Fibroblast of pulmonary artery (primary cell): Measurements from ENCODE around the gene KHDRBS1.
"Not testable (repeated sequence)": the region's sequence is repeated elsewhere in the genome, so short reads cannot be mapped to it uniquely, and the experiment has no call there.

ENCODE experiments used
- DNase-seq: peaks from one replicate; pipeline ENCODE4 v3.0.0-alpha.2; 2010; ENCODE audit warnings: low read depth
- H3K4me3 ChIP-seq: replicated peaks from 2 replicates; pipeline ENCODE4 v1.5.1; 2011; ENCODE audit warnings: low read depth, mild to moderate bottlenecking, control low read depth, low read length, moderate library complexity
- CTCF ChIP-seq: IDR thresholded peaks from 2 replicates; pipeline ENCODE4 v1.5.1; 2011; ENCODE audit warnings: mild to moderate bottlenecking, control low read depth, low read length, inconsistent platforms; ENCODE audit errors: missing control alignments

The KHDRBS1 gene

GRCh38 chr1:32072622-32073298, 59.1 kb downstream of the KHDRBS1 start, which contains the start of gene TMEM39B:
Gene TMEM39B (plus strand): TSS chr1:32072939. CDS start chr1:32073048, 109 bp downstream.
- peak within 1 kb of the TSS; percentile 84 for H3K4me3 ChIP-seq
- peak; percentile 96 for DNase-seq

GRCh38 chr1:32073299-32074229, 59.9 kb downstream of the KHDRBS1 start:
- no peak for DNase-seq
- TF ChIP-seq CTCF = peak; percentile 16
- H3K4me3 ChIP-seq = peak overlapping the region; percentile 84

More at GRCh38 chr1:32072622-32073298, 59.1 kb downstream of the KHDRBS1 start, which contains the start of gene TMEM39B:
- no peak for TF ChIP-seq CTCF

- no peak for DNase-seq
- no peak for TF ChIP-seq CTCF
- no peak overlapping the region for H3K4me3 ChIP-seq
Measured at GRCh38 chr1:32074841-32075240, 61.2 kb downstream of the KHDRBS1 start.

- H3K4me3 ChIP-seq = no peak overlapping the region
- TF ChIP-seq CTCF = no peak
- no peak for DNase-seq
Measured at GRCh38 chr1:32077451-32077850, 63.8 kb downstream of the KHDRBS1 start.

- no peak for TF ChIP-seq CTCF
- H3K4me3 ChIP-seq = no peak overlapping the region
- DNase-seq = no peak
Measured at GRCh38 chr1:32082022-32082421, 68.4 kb downstream of the KHDRBS1 start.

GRCh38 chr1:32086381-32086780, 72.7 kb downstream of the KHDRBS1 start:
- DNase-seq, H3K4me3 ChIP-seq: not testable (repeated sequence)

GRCh38 chr1:32091176-32091575, 77.5 kb downstream of the KHDRBS1 start:
- no peak for DNase-seq
- no peak overlapping the region for H3K4me3 ChIP-seq
- TF ChIP-seq CTCF = no peak
